Loucy (cell line): ENCODE measurements around the gene SELENOS.

Experiments used
- EZH2phosphoT487 ChIP-seq: fragments of 200-600 bp; IDR thresholded peaks from 2 replicates; pipeline ENCODE4 v1.6.1; 2018; ENCODE audit warnings: antibody characterized with exemption, mild to moderate bottlenecking, moderate library complexity, borderline replicate concordance
- TF ChIP-seq, protein P1 (sequence below): fragments of 200-600 bp; sonication (generic); conservative IDR thresholded peaks from 2 replicates; pipeline ENCODE4 v1.5.1; 2014; ENCODE audit warnings: mild to moderate bottlenecking, antibody characterized with exemption, low read length

DNA sequence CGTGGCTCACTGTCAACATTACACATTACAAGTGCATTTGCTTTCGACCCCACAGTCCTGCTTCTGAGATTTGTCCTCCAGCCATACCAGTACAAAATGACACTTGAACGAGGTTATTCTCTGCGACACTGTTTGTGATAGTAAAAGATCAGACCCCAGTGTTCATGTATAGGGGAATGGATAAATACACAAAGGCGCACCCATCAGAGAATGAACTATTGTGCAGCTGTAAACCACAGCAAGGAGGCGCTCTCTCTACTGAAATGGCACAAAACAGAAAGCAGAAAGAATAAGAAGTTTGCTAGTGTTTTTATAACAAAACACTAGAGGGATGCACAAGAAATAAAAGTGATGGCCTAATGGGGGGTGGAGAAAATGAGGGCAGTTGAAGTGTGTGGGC lies 20.5 kb downstream of the SELENOS start:
- TF ChIP-seq, protein P1, sequence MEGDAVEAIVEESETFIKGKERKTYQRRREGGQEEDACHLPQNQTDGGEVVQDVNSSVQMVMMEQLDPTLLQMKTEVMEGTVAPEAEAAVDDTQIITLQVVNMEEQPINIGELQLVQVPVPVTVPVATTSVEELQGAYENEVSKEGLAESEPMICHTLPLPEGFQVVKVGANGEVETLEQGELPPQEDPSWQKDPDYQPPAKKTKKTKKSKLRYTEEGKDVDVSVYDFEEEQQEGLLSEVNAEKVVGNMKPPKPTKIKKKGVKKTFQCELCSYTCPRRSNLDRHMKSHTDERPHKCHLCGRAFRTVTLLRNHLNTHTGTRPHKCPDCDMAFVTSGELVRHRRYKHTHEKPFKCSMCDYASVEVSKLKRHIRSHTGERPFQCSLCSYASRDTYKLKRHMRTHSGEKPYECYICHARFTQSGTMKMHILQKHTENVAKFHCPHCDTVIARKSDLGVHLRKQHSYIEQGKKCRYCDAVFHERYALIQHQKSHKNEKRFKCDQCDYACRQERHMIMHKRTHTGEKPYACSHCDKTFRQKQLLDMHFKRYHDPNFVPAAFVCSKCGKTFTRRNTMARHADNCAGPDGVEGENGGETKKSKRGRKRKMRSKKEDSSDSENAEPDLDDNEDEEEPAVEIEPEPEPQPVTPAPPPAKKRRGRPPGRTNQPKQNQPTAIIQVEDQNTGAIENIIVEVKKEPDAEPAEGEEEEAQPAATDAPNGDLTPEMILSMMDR = peak; percentile 84
- TF ChIP-seq EZH2phosphoT487 = no peak
